DND-41 (cell line): ENCODE measurements around the gene INPP5F.

Experiments
- CTCF ChIP-seq: IDR thresholded peaks from 2 replicates; pipeline ENCODE4 v1.5.1; 2012; ENCODE audit warnings: borderline replicate concordance, low read length, moderate library complexity, mild to moderate bottlenecking; ENCODE audit not compliant: poor library complexity, severe bottlenecking; ENCODE audit errors: extremely low read depth
- EZH2 ChIP-seq: IDR thresholded peaks from 3 replicates; pipeline ENCODE4 v1.6.1; 2012; ENCODE audit warnings: borderline replicate concordance, low read depth, mild to moderate bottlenecking, moderate library complexity, low read length, inconsistent platforms; ENCODE audit not compliant: severe bottlenecking

GRCh38 chr10:119806334-119807130 is 80.7 kb downstream of the INPP5F start:
- TF ChIP-seq CTCF: no peak
- no peak for TF ChIP-seq EZH2
